RPMI7951 (cell line): ENCODE data around the gene OSBPL9. TPM values are rescaled to one million over a fixed set of nuclear protein-coding genes. Genes with fewer than 3 reads are reported as not detected.
"Not testable (repeated sequence)": the region's sequence is repeated elsewhere in the genome, so short reads cannot be mapped to it uniquely, and the experiment has no call there.

Experiments used
- DNase-seq: peaks from one replicate; pipeline ENCODE4 v3.0.0-alpha.2; 2012; ENCODE audit warnings: low read depth
- total RNA-seq: library from RNA; depleted of rRNA; stranded (reverse); fragments of >200 nt; shearing (Covaris generic); gene quantifications from 2 replicates; pipeline ENCODE4 v1.2.3, GENCODE V29; 2014; rRNA removed

The OSBPL9 gene
- total RNA-seq, 1 experiment from 2014 or later, result 101 TPM

DNA sequence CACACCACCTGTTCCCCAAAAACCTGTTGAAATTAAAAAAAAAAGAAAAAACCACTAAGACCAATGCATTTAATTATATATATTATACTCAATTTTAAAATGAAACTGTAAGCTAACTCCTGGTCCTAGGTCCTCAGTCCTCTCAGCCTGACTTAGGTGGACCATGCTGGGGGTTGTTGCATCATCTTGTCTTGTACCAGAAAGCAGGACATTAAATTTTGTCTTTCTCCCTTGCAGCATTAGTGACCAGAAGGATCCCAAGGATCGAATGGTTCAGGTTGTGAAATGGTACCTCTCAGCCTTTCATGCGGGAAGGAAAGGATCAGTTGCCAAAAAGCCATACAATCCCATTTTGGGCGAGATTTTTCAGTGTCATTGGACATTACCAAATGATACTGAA lies 164.0 kb downstream of the OSBPL9 start:
- no peak for DNase-seq

DNA sequence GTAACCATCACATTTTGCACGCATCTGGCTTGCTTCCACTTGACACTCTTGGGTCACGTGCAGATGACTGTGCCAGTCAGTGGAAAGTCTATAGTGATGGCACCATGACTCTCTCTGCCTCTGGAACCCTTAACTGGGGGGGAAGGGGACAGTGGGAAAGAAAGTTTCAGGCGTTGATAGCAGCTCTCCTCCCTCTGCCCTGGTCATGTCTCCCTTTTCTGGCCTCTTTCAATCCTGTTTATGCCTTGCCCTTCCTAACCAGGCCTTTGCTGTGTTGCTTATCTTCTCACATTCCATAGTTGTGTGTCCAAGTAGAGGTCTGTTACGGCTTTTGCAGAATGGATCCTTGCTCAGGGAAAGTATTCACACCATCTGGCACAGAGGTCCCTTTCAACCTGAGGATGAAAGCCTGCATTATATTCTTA lies 168.1 kb downstream of the OSBPL9 start:
- peak; percentile 49 for DNase-seq

DNA sequence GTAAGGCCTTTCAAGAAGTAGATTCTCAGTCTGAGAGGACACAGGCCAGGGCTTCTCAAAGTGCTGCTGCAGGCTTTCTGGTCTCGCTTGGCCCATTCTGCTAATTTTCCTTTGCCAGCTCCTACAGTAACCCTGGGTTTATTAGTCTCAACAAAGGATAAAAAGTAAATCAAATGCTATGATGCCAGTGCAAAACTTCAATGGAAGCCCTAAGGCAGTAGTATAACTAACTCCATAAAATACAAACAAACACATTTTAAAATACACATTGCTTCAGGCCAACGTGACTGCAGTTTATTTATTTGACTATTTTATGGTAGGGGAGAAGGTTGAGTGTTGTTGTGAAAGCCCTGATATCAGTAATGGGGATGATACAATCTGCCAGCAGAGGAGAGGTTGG lies 172.0 kb downstream of the OSBPL9 start:
- no peak for DNase-seq

DNA sequence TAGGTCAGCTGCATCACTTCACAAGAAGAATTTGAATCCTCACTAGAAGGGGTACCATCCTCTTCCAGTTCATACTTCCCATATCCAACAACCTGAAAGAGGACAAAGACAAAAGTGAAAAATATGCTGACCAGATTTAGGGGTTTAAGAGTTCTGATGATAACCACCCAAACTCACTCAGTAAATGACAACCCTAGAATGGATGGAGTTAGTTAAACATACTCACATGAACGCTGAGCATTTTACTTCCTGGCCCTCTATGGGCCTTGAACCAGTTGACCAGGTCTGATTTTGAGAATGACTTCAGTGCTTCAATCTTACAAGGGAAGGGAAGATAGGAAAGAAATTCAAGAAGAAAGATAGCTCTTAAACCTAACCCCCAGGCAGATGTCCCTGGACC lies 172.4 kb downstream of the OSBPL9 start:
- DNase-seq, result no peak

DNA sequence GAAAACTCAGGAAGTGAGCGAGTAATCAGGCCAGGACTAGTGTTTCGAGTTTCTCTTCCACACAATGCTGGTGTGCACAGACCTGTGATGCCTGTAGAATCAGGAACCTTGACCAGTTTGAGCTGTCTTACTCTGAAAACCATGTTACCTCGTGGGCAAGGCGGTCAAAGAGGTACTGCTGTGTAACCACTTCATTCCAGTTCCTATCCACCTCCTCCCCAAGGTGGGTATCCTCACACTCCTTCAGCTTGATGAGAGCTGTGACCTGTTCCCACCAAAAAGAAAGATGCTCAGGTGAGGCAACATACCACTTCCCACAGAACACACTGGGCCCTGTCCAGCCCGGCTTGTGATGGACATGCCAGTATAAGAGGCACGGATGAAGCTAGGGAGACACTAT lies 173.5 kb downstream of the OSBPL9 start:
- DNase-seq, result no peak

DNA sequence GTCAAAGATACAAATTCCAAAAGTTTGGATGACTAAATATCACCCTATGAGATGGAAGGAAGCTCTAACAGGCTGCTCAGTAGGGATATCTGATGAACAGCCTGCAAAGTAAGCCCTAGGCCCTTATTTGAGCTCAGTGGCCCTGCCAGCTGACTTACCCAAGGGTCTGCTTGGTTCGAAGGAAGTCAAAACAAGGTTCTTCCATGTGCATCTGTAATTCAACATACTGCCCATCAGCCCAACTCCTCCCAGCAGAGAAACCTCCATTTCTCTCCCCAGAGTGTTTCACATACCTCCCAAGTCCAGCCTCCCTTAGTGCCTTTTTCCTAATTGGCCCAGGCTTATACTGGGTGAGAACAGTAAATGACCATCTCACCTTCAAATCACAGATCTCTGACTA lies 175.0 kb downstream of the OSBPL9 start:
- DNase-seq, result no peak

DNA sequence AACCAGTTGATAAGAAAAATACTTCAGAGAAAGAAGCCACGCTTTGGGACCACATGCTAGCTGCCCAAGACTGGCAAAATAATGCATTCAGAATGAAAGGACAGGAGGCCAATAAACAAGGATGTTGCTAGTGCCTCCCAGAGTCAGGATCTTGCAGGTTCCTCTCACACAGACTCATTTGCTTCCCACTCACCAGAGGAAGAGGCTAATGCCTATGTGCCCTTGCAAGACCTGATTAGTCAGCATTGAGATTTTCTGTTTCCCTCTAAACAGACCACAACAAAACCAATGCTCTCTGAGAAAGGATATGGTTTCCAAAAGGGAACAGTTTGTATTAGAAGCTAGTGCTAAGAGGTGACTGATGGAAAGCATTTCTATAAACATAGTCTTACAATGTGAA lies 176.0 kb downstream of the OSBPL9 start:
- DNase-seq, result peak; percentile 31

DNA sequence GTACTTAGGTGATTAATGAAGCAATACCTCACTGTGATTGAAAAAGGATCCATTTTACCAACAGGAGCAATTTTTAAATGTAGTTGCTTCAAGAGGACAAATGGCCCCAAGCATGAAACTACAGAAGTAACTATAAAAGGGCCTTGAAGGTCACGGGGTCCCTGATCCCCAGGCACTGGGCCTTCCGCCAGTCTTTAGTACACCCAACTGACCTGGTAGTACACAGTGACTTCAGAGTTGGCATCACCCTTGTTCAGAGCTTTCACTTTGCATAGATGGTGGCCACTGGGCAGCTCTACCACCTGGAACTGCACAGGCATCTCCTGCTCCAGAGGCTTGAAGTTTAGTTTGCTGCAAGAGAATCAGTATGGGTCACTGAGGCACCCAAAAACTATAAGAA lies 177.4 kb downstream of the OSBPL9 start:
- DNase-seq, result no peak

DNA sequence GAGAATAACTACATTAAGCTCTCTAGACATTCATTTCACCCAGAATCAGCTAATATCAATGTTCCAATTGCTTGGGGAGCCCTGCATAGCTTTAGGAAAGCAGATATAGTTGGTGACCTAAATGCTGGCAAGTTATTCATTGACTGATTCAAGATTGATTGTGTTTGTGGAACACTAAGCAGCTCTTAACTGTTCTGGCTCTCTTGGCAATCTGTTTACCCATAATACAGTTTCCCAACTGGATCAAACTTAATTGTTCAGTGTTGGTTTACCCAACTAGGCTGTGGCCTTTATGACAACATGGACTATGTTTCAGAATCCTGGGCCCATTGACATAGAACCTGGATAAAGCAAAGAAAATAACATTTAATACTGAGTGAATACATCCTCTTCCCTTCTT lies 178.0 kb downstream of the OSBPL9 start:
- no peak for DNase-seq

DNA sequence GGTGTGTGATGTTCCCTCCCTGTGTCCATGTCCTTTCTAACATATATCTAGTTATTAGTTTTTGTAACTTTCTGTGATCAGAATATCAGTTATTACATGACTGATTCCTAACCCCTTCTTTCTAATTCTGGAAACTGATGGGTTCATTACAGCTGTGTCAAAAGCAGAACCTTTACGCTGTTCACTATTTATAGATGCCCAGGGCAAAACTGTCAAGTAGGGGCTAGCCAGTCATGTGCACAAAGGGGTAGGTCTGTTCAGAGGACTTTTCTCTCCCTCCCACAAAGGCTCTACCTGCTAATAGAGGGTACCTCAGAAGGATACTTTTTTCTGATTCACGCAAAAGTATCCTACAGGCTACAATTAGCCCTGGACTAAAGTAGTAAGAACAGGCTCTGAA lies 182.5 kb downstream of the OSBPL9 start:
- DNase-seq, result no peak

DNA sequence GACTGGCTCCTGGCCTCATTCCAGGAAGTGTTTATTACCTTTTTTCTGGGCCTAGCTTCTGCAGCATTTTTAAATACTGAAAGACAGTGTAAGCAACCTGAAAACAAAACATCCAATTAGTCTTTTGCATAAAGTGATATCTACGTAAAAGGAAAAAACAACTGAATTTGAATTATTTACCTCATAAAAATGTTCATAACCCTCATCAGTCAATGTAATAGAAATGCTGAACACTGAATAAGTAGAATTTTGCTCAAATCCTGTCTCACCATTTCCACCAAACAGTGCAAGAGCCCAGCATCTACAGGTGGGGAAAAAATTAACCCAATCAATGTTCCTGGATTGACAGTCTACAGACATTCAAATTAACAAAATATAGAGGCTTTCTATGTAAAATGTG lies 197.6 kb downstream of the OSBPL9 start:
- no peak for DNase-seq

DNA sequence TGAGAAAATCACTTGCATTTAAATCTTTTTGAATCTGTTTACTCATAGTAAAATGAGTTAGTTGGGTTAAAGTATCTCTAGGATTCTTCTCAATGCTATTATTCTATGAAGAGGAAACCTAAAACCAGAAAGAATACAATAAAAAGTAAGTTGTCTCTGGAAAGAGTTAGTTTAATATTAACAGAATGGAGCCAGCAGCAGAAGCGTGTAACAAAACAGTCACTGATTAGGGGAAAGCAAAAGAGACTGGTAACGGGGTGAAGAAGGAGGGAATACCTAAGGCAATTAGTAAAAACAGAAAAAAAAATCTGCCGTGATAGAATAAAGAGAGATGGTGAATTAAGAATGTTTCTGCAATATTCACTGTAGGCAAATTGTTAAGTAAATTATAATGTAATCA lies 201.6 kb downstream of the OSBPL9 start:
- no peak for DNase-seq

DNA sequence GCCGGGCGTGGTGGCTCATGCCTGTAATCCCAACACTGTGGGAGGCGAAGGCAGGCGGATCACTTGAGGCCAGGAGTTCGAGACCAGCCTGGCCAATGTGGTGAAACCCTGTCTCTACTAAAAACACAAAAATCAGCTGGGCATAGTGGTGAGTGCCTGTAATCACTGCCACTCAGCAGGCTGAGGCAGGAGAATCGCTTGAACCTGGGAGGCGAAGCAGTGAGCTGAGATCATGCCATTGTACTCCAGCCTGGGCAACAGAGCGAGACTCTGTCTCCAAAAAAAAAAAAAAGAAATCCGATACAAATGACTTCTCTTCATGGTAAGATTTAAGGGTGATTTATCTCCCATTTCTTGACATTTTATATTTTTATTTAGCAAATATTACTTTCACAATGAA lies 202.1 kb downstream of the OSBPL9 start:
- DNase-seq, result not testable (repeated sequence)

DNA sequence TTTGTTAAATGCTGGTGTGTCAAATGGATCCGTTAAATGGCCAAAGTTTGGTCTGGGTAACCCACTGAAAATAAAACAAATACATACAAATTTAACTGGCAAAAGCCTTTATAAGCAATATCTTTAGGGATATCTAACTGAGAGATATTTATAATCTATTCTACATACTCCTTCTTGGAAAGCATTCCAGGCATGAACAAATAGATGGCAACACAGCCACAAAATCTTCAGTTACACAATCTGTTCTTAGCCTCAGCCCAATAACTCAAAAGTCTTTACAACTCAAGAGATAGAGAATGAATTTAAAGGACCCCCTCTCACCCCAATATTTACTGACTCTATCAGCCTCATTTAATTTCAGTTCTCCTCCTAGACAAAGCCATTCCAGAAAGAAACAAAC lies 202.9 kb downstream of the OSBPL9 start:
- no peak for DNase-seq

DNA sequence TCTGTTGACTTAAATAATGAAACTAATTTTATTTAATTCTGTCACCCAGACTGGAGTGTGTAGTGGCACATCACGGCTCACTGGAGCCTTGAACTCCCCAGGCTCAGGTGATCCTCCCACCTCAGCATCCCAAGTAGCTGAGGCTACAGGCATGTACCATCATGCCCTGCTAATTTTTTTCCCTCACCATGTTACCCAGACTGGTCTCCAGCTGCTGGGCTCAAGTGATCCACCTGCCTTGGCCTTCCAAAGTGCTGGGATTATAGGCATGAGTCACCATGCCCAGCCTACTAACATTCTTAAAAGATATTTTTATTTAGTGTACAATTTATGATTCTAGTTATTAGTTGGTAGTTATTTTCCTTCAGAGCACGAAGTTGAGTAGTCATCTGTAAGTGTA lies 212.2 kb downstream of the OSBPL9 start:
- DNase-seq, result no peak

DNA sequence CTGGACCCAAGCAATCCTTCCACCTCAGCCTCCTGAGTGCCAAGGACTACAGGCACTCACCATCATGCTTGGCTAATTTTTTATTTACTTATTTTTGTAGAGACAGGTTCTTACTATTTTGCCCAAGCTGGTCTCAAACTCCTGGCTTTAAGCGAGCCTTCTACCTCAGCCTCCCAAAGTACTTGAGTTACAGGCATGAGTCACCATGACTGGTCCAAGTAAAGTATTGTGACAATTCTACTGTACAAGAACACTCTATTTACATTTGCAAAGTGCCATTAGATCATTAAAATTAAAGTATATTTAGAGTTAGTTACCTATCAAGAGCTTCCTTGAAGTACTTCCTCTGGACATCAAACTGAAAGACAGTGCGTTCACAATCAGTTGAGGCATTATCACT lies 216.8 kb downstream of the OSBPL9 start:
- DNase-seq, result peak; percentile 17

DNA sequence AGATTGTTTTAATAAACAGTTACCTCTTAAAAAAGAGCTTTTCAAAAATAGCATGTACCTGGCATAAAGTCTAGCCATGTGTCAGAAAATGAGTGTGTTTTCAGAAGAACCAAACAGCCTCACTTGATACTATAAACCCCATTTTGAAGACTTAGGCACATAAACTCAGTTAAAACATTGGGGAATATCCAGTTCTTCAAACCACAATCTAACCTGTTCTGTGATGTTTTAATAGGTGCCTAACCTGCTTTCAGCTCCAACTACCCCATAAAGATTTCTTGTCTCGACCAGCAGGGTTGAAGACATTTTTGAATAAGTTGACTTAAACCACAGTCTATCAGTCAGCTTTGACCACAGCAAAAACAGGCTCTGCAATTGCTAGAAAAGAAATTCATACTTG lies 220.4 kb downstream of the OSBPL9 start:
- DNase-seq, result no peak

Other genes starting within 250 kb of the OSBPL9 start
- gene EPS15, start 97.8 kb upstream of the OSBPL9 start, total RNA-seq, result 25.9 and 33.4 TPM in 2 replicates